GM18951 (cell line): Measurements from ENCODE around the gene SYNC.
"Not testable (repeated sequence)": the region's sequence is repeated elsewhere in the genome, so short reads cannot be mapped to it uniquely, and the experiment has no call there.

Experiments used
- POLR2A ChIP-seq: IDR thresholded peaks from 4 replicates; pipeline ENCODE4 v1.6.1; 2011; ENCODE audit warnings: mild to moderate bottlenecking; ENCODE audit not compliant: insufficient read length, insufficient read depth; ENCODE audit errors: extremely low read depth
- in situ Hi-C: fragments of 300-500 bp; cut with MboI; formaldehyde crosslinking; loops from one replicate; pipeline ENCODE4 v1.12.0; 2022; ENCODE audit warnings: low sequenced_read_pairs, mixed read lengths, inconsistent platforms; ENCODE audit not compliant: unreplicated experiment

Gene SYNC

GRCh38 chr1:32695098-32695904, 7.3 kb downstream of the SYNC start:
- in situ Hi-C loops, result no loop called here
- no peak for TF ChIP-seq POLR2A

GRCh38 chr1:32693455-32694174, 9.0 kb downstream of the SYNC start:
- TF ChIP-seq POLR2A, result no peak
- in situ Hi-C loops, result no loop called here

- in situ Hi-C loops, result no loop called here
- no peak for TF ChIP-seq POLR2A
Observed at GRCh38 chr1:32686387-32686786, 16.2 kb downstream of the SYNC start.

- no peak for TF ChIP-seq POLR2A
- in situ Hi-C loops, result no loop called here
Observed at GRCh38 chr1:32685498-32685897, 17.1 kb downstream of the SYNC start.

- no peak for TF ChIP-seq POLR2A
Observed at GRCh38 chr1:32684167-32684811, 18.3 kb downstream of the SYNC start.

DNA sequence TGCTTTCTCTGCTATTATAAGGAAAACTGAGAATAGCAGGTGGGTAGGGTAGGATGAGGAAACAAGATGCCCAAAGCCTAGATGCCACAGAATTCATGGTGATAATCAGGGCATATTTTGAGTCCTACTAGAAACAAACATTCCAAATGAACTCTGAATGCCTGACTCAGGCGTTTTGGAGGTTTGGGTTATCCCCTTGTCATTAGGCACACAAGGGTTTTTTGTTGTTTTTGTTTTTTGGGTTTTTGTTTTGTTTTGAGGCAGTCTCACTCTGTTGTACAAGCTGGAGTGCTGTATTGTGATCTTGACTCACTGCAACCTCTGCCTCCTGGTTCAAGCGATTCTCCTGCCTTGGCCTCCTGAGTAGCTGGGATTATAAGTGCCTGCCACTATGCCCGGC, 19.2 kb downstream of the SYNC start:
- in situ Hi-C loops, result no loop called here

More at GRCh38 chr1:32684167-32684811, 18.3 kb downstream of the SYNC start:
- in situ Hi-C loops, result no loop called here

DNA sequence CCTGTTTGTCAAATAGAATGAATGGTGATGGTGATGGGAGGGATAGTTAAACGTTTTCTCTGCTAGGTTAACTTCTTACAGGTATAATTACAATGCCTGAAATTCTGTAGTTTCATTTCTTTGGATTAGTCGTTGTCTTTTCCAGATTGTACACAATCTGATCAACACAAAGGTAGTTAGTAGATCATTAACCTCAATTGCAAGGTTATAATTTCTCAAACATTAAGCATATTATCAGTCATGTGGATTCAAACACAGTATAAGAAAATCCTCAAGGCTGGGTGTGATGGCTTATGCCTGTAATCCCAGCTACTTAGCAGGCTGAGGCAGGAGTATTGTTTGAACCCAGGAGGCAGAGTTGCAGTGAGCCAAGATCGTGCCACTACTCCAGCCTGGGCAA, 20.6 kb downstream of the SYNC start:
- TF ChIP-seq POLR2A, result no peak
- in situ Hi-C loops, result no loop called here

More for the DNA sequence above, 19.2 kb downstream of the SYNC start:
- no peak for TF ChIP-seq POLR2A

GRCh38 chr1:32681509-32681908, 21.1 kb downstream of the SYNC start:
- in situ Hi-C loops, result no loop called here
- no peak for TF ChIP-seq POLR2A

GRCh38 chr1:32680642-32681041, 21.9 kb downstream of the SYNC start:
- in situ Hi-C loops, result no loop called here
- TF ChIP-seq POLR2A, result no peak

GRCh38 chr1:32679993-32680392, 22.6 kb downstream of the SYNC start:
- in situ Hi-C loops, result not testable (repeated sequence)

GRCh38 chr1:32676945-32677344, 25.6 kb downstream of the SYNC start:
- in situ Hi-C loops, result no loop called here
- no peak for TF ChIP-seq POLR2A

DNA sequence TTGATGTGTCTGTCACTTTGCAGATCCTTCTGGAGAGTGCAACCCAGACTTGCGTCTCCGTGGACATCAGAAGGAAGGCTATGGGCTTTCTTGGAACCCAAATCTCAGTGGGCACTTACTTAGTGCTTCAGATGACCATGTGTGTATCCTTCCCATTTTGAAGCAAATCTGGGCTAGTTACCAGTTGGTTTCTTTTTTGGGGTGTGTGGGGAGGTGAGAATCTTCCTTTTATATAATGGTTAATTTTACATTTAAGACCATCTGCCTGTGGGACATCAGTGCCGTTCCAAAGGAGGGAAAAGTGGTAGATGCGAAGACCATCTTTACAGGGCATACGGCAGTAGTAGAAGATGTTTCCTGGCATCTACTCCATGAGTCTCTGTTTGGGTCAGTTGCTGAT, 33.9 kb downstream of the SYNC start:
- in situ Hi-C loops, result not testable (repeated sequence)

DNA sequence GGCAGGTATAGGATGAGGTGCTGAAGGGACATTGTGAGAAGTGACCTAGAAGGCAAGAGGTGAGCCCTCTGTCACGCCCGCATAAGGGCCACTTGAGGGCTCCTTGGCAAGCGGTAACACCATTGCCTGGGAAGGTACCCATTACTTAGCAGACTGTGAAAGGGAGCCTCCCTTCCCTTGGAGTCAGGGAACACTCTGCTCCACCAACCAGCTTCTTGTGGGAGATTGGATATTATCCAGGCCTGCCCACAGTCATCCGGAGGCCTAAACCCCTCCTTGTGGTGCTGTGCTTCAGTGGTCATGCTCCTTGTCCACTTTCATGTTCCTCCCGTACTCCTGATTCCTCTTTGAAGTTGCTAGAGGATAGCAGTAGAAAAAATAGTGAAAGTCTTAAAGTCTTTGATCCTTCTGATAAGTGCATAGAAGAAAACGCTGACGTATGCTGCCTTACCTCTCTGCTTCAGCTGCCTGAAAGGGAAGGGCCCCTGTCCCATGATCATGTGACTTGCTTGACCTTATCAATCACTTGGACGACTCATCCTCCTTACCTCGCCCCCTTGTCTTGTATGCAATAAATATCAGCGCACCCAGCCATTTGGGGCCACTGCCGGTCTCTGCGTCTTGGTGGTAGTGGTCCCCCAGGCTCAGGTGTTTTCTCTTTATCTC, 35.5 kb downstream of the SYNC start:
- no peak for TF ChIP-seq POLR2A
- in situ Hi-C loops, result no loop called here

DNA sequence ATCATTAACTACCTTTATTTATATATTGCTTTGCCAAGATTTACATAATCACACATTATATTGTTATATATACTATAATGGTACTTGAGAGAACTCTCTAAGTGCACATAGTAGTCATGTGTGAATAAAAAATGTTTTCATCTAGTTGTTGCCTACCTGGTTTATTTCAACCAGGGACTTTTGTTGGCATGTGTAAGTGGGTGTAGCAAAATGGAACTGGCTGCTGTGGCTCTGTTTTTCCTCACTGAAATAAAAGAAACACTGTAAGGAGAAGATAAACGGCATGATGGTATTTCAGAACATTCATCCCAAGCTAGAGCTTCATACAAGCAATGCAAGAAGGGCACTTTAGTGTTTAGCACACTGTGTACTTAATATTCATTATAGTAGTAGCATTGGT, 36.7 kb downstream of the SYNC start:
- in situ Hi-C loops, result no loop called here
- TF ChIP-seq POLR2A, result no peak

DNA sequence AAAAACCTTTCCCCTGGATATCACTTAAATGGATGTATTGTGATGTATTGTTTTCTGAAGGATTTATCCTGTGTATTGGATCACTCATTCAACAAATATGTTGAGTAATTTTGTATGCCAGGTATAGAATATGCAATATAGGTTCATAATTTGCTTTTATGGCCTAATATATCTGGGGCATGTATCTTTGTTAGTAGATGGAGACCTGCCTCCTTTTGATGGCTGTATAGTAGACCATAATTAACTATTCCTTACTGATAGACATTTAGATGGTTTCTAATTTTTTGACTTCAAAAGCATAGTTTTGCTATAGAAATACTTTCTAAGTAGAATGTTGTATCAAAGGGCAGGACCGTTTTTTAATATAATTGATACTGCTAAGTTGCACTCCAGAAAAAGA, 43.0 kb downstream of the SYNC start:
- in situ Hi-C loops, result no loop called here
- no peak for TF ChIP-seq POLR2A
